Stimulated activated CD4-positive, alpha-beta T cell treated with anti-CD3 and anti-CD28 coated beads, Interleukin-4, amount 100 ng/mL, for 48 hours (primary cell): ENCODE measurements around the gene RCAN3.
A peak's percentile ranks its signal among the peaks of the same experiment; 100 is the strongest.

ENCODE experiments used
- DNase-seq, 2 donors: peaks; one replicate each; pipeline ENCODE4 v3.0.0-alpha.2; 2020; ENCODE audit warnings: low read depth in 2 of 2

RCAN3 gene

DNA sequence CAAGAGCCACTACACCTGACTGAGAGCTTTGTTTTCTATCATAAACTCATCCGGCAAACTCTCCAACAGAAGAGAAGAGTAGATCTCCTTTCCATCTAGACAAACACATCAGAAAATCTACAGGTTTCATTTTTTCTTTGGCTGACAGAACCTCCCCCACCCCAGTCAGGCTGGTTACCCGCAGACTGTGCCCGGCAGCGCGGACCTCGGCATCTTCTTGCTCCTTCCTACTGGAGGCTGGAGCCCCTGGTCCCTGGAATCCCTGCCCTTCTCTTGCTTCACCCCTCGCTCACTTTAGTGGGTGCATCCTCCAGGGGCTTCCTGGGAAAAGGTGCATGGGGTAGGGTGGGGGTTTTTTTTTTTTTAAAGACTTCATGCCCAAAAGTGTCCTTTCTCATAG, 76.2 kb downstream of the RCAN3 start:
- DNase-seq = no peak

DNA sequence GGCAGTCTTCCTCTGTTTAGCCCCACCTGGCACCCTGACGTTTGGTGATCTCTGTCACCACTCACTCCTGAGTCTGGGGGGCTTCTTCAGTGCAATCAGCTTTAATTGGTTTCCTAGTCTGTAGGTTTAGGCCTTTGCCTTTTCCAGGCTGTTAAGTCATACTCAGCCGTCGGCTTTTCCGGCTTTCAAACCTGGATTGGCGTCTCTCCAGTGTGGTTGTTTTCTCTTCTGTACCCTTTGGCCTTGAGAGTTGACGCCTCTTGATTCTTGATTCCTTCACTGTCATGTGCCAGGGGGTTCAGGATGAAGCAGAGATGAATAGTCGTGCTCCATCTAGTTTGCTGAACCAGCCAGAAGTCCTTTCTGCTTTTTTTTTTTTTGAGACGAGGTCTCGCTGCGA, 78.1 kb downstream of the RCAN3 start:
- no peak for DNase-seq

DNA sequence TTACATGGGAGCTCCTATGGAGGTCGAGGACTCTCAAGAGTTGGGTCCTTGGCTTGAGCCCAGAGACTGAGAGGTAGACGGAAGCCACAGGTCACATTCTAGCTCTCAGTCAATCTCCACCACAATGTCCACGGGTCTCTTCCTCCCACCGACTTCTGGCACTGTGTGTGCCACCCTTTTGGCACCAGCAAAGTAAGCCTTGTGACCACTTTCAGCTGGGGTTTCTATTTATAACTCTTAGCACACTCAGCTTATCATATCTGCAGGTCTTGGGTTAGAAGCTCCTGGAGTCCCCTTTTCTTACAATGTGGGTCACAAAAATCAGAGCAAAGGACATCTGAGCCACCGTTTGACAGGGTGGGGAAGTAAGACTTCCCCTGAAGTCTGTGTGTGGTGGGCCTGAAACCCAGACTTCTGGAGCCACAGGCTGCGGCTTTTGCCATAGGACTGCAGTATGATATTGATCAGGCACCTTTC, 81.6 kb downstream of the RCAN3 start:
- no peak for DNase-seq

DNA sequence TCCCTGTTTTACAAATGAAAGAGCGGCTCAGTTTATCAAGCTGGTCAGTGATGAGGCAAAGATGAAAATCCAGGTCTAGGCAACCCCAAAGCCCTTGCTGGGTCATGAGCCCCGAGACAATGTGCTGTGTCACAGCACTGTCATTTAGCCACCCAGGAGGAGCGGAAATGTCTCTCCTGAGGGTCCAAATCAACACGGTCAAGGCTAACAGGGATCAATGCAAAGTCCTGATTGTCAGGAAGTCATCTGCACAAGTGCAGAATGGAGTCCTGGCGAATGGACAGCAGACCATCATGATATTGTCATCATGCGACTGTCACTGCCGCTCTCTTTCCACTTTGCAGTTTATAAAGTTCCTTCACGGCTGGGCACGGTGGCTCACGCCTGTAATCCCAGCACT, 83.5 kb downstream of the RCAN3 start:
- DNase-seq = no peak

DNA sequence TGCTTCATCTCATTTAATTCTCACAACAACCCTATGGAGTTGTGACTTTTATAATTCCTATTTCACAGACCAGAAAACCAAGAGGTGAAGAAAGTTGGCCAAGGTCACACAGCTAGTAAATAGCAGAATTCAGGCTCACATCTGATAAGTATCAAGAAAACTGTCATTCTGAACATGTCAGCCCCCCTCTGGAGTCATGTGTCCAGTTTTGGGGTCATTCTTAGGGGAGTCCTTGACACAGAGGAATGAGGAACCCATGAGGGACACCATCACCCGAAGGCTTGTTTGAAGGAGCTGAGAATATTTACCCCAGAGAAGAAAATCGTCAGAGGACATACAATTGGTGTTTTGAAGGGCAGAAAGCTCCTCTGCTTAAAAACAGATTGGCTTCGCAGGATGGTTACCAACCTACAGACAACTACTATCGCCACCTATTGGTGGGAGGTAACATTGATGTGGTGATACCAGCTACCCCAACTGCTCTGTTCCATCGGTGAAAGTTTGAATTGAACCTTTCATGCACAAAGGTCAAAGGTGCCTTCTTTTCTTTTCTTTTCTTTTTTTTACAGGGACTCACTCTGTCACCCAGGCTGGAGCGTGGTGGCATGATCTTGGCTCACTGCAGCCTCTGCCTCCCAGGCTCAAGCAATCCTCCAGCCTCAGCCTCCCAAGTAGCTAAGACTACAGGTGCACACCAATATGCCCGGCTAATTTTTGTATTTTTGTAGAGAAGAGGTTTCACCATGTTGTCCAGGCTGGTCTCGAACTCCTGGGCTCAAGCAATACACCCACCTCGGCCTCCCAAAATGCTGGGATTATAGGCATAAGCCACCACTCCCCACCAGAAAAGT, 84.6 kb downstream of the RCAN3 start:
- DNase-seq = peak in 1 of 2 donors; percentile 44

DNA sequence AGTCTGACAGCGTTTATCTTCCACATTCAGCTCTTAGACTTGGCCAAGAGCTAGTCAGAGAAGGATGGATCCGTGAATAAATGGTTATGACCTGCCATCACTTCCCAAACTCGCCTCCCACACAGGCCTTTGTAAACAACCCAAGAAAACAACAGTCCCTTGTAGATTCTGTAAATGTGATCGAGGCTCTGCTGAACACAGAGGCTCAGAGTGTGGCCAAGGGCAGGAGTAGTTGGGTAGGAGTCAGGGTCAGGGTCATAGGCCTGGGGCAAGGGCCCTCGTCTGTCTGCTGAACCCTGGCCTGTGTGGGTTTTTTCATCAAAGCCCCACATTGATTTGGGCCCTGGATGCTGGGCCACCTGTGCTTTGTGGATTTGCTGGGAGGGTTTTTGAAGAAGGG, 85.9 kb downstream of the RCAN3 start:
- no peak for DNase-seq

DNA sequence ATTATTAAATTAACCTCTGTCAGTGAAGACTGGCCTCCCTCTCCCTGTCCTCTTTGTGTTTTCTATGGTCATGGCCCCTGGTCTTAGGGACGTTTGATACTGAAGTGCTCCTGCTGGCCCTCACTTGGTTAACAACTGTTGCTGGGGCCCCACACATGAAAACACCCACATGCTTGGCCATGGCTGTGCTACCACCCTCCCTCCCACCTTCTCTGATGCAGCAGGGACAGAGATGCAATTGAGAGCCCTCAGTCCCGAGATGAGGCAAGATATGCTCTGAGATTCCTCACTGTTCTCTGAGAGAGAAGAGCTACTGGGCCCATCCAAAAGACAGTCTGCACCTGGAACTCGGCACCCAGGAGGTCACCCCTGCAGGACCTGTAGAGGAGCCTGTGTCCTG, 86.6 kb downstream of the RCAN3 start:
- DNase-seq = no peak
